Suprapubic skin (tissue), 4 donors: ENCODE data around the gene KLHL13.

Experiments
- CTCF ChIP-seq, 2 donors: fragments of 200-600 bp in 1 of 2; fragments of 450-650 bp in 1 of 2; sonication (generic) in 1 of 2; IDR thresholded peaks; one replicate each; pipeline ENCODE4 v1.5.1; 2016 to 2019; ENCODE audit warnings: antibody characterized with exemption in 2 of 2, mild to moderate bottlenecking in 1 of 2, moderate library complexity in 1 of 2
- EP300 ChIP-seq: sonication (generic); formaldehyde crosslinking; IDR thresholded peaks from one replicate; pipeline ENCODE4 v1.6.1; 2017; ENCODE audit warnings: antibody characterized with exemption
- POLR2A ChIP-seq, 2 donors: fragments of 450-650 bp; IDR thresholded peaks; one replicate each; pipeline ENCODE4 v1.6.1; 2017; ENCODE audit warnings: antibody characterized with exemption in 2 of 2, mild to moderate bottlenecking in 2 of 2, moderate library complexity in 2 of 2
- POLR2AphosphoS5 ChIP-seq, 3 donors: sonication (generic); formaldehyde crosslinking; IDR thresholded peaks; one replicate each; pipeline ENCODE4 v1.6.1; 2017; ENCODE audit warnings: antibody characterized with exemption in 3 of 3

GRCh38 chrX:117969782-117970181 lies 146.8 kb downstream of the KLHL13 start:
- TF ChIP-seq CTCF (IDR thresholded peaks at IDR 0.05): no peak
- no peak for TF ChIP-seq EP300
- no peak for TF ChIP-seq POLR2A (IDR thresholded peaks at IDR 0.05)
- no peak for TF ChIP-seq POLR2AphosphoS5 (IDR thresholded peaks at IDR 0.05)
